Skeletal muscle cell (primary cell): ENCODE data around the gene ZNF438.
"Not testable (repeated sequence)": the region's sequence is repeated elsewhere in the genome, so short reads cannot be mapped to it uniquely, and the experiment has no call there.

ENCODE experiments used
- DNase-seq: peaks from one replicate; pipeline ENCODE4 v3.0.0-alpha.2; 2010; ENCODE audit warnings: low read depth
- H3K4me3 ChIP-seq: 2 replicates; pipeline ENCODE4 v1.5.1; 2011; ENCODE audit warnings: low read depth, mild to moderate bottlenecking, control low read depth, low read length, moderate library complexity

ZNF438 gene

DNA sequence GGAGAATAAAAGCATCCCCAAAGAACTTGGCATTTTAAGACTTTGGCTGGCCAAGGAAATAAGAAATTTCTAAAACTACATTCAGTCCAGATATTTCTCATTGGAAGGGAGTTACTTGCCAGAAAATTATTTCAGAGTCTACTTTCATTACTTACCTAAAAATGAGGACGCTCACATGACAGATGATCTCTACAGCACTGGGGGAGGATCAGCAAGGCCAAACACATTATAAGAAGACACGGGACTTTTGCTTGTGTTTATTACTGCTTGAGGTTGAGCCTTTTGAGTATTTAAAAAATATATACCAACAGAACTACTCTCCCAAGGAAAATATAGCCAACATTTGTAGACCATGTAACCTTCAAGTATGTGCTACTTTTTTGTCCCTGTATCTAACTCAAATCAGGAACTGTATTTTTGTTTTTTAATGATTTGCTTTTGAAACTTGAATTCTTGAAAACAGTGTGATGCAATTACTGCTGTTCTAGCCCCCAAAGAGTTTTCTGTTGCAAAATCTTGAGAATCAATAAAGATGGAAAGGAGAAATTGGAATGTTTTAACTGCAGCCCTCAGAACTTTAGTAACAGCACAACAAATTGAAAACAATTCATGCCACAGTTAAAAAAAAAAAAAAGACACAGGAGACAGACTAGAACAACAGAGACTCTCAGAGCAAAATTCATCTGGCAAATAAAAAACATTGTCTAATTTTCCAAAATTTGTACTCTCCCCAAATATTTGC lies 128.1 kb downstream of the ZNF438 start:
- no peak overlapping the region for H3K4me3 ChIP-seq
- DNase-seq, result no peak

DNA sequence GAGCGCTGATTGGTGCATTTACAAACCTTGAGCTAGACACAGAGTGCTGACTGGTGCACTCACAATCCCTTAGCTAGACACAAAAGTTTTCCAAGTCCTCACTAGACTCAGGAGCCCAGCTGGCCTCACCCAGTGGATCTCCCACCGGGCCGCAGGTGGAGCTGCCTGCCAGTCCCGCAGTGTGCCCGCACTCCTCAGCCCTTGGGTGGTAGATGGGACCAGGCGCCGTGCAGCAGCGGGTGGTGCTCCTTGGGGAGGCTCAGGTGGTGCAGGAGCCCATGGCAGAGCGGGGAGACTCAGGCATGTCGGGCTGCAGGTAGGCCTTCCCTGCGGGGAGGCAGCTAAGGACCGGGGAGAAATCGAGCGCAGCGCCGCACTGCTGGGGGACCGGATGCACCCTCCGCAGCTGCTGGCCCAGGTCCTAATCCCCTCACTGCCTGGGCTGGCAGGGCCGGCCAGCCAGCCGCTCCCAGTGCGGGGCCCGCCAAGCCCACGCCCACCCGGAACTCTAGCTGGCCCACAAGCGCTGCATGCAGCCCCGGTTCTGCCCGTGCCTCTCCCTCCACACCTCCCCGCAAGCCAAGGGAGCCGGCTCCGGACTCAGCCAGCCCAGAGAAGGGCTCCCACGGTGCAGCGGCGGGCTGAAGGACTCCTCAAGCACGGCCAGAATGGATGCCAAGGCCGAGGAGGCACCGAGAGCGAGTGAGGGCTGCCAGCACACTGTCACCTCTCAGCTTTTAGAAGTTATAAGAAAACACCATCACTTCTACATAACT lies 128.9 kb downstream of the ZNF438 start:
- no peak for DNase-seq
- no peak overlapping the region for H3K4me3 ChIP-seq

DNA sequence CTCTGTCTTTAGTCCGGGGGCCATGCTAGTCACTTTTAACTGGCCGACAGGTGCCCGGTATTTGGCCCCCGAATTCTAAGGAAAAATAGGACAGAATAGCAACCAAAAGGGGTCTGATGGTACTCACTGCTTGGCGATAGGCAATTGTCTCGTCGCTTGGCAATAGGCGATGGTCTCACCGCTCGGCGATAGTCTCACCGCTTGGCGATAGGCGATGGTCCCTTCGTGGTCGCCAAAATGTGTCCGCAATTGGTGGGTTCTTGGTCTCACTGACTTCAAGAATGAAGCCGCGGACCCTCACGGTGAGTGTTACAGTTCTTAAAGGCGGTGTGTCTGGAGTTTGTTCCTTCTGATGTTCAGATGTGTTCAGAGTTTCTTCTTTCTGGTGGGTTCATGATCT lies 130.2 kb downstream of the ZNF438 start:
- H3K4me3 ChIP-seq, DNase-seq: not testable (repeated sequence)

DNA sequence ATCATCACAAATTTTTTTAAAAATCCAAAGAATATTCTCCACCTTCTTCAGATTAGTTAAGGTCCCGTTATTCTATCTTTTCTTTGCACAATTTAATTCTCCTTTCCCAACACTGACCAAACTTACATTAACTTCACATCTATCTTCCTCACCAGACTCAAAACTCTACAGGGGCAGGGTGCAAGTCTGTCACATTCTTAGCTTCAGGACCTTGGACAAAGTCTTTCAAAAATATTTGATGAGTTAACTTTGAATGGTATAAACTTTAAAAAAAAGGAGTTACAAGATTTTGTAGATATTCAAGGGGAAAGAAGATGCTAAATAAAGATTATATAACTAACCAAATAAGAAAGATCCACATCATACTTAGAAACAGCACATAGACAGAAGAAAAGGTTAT lies 132.7 kb downstream of the ZNF438 start:
- DNase-seq, result no peak
- no peak overlapping the region for H3K4me3 ChIP-seq

GRCh38 chr10:30897547-30897946 lies 134.1 kb downstream of the ZNF438 start:
- DNase-seq, result no peak
- no peak overlapping the region for H3K4me3 ChIP-seq

DNA sequence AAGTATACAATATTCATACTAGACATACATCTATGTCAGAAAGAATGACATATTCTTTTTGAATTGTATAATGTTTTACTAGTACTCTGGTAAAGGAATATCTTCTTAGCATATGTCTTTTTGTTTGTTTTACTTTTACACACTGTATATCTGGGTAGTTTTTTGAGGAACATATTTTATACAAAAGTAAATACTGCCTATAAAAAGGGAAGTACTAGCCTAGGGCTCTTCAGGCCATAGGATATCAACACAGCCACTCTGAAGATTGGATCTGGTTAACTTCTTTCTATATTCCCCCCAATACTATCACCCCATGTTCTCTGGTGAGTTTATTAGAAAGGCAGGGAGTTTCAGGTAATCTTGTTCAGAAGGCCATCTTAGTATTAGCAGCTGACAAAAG lies 134.6 kb downstream of the ZNF438 start:
- H3K4me3 ChIP-seq, result no peak overlapping the region
- no peak for DNase-seq

GRCh38 chr10:30894221-30894620 lies 137.4 kb downstream of the ZNF438 start:
- H3K4me3 ChIP-seq, result no peak overlapping the region
- DNase-seq, result no peak

- no peak for DNase-seq
- no peak overlapping the region for H3K4me3 ChIP-seq
These were observed 138.5 kb downstream of the ZNF438 start for GRCh38 chr10:30893208-30893607.

DNA sequence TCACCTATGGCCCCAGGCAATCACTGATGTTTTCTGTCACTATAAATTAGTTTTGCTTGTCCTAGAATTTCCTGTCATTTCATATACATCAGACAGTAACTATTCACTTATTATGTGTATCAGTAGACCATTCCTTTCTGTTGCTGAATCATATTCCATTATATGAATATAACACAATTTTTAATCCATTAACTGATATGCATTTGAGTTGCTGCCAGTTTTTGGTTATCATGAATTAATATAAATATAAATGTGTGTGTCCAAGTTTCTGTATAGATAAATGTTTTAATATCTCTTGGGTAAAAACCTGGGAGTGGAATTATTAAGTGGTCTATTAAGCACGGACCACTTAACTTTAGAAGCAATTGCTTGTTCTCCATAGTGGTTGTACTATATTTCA lies 143.8 kb downstream of the ZNF438 start:
- DNase-seq, result no peak
- H3K4me3 ChIP-seq, result no peak overlapping the region

DNA sequence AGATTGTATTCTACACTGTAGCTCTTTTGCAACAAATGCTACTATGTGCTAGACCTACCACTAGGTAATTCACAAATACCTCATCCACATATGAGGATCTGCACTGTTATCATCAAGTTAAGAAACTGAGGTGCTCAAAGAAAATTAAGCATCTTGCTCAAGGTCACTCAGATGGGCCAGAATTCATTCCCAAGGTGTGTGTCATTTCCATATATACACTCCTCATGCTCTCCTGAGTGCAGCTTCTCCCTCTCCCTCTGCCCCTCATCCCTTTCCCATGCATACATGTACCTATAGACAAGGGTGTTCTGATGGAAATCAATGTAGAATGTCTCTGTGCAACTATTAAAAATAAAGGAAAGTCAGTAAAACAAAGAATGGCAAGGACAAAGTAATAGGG lies 146.2 kb downstream of the ZNF438 start:
- no peak overlapping the region for H3K4me3 ChIP-seq
- no peak for DNase-seq

GRCh38 chr10:30883751-30884150 lies 147.9 kb downstream of the ZNF438 start:
- no peak for DNase-seq

DNA sequence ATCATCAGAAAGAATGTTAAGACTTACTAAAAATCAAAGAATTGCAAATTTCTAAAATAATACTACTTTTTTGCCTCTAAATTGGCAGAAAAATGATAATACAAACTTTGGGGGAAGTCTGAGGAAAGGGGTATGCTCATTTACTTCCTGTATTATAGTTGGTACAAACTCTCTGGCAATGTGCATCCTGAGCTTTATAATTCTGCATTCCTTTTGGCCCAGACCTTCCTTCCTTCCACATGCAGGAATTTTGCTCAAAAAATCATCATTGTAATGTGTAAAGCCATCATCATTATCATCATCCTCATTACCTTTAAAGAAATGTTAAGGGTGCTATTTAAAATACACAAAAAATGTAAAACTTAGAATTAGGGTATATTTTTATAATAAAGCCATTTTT lies 148.5 kb downstream of the ZNF438 start:
- H3K4me3 ChIP-seq, result no peak overlapping the region

More at GRCh38 chr10:30883751-30884150, 147.9 kb downstream of the ZNF438 start:
- no peak overlapping the region for H3K4me3 ChIP-seq

DNA sequence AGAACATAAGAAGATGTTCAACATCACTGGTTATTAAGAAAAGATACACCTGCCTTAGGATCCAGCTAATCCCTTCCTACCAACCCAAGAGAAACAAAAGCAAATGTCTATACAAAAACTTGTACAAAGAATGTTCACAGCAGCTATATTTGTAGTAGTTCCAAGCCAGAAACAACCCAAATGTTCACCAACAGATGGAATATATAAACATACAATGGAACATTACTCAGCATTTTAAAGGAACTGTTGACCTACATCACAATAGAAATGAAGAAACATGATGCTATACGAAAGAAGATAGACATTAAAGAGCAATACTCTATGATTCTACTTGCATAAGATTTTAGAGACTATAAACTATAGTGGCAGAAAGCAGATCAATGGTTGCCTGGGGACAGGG lies 149.4 kb downstream of the ZNF438 start:
- no peak overlapping the region for H3K4me3 ChIP-seq
- no peak for DNase-seq

More for the DNA sequence above, 148.5 kb downstream of the ZNF438 start:
- no peak for DNase-seq

DNA sequence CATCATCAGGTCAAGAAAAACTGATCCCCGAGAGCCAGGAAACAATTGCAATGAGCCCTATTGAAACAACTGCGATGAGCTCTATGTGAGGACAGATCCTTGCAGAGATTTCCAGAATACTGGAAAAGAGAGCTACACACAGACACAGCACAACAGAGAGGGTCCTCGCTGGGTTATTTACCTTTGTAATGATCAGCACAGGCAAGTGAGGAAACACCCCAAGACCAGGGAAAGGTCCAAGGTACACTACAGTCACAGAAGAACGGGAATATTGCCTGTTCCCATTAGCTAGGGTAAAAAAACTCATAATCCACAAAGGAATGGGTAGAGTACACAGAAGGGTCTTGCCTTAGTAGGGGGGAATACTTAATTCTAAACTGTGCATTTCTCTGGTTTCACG lies 152.7 kb downstream of the ZNF438 start:
- H3K4me3 ChIP-seq, result no peak overlapping the region
- DNase-seq, result no peak

GRCh38 chr10:30877111-30877510 lies 154.6 kb downstream of the ZNF438 start:
- H3K4me3 ChIP-seq, result no peak overlapping the region
- no peak for DNase-seq

DNA sequence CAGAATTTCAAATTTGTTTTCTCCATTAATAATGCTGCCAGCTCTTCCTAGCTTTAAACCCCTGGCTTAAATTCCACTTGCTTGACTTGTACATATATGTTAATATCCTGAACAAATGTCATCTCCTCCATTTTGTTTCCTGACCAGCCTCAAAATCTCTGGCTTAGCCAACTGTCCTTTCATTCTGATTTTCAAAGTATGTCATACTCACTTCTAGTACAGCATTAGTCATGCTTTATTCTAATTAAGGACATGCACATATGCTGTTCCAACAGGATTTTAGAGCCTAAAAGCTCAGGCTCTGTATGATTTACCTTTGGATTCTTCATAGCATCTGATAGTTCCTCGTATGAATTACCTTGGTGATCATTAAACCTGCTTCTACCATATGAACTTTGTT lies 158.3 kb downstream of the ZNF438 start:
- H3K4me3 ChIP-seq, result no peak overlapping the region
- no peak for DNase-seq

GRCh38 chr10:30870896-30871295 lies 160.8 kb downstream of the ZNF438 start:
- no peak for DNase-seq
- no peak overlapping the region for H3K4me3 ChIP-seq

GRCh38 chr10:30869566-30869965 lies 162.1 kb downstream of the ZNF438 start:
- H3K4me3 ChIP-seq, result no peak overlapping the region

GRCh38 chr10:30868611-30869010 lies 163.1 kb downstream of the ZNF438 start:
- DNase-seq, result no peak
- H3K4me3 ChIP-seq, result no peak overlapping the region

More at GRCh38 chr10:30869566-30869965, 162.1 kb downstream of the ZNF438 start:
- DNase-seq, result no peak

DNA sequence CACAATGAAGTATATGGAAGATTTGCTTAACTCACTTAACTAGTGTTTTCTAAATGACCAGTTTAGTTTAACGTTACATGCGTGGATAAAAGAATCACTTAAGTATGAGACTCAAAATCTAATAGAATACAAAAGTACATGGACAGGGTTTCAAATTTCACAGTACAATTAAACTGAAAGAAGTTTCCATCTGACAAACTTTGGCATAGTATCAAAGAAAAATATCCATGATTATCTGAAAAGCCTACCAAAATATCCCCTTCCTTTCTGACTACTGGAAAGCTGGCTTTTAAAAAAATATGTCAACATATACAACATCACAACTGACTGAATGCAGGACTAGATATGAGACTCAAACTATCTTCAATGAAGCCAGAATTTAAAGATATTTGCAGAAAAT lies 164.8 kb downstream of the ZNF438 start:
- H3K4me3 ChIP-seq, result no peak overlapping the region
- no peak for DNase-seq
